ENCODE data around the gene ERICH6. TPM values are rescaled to one million over a fixed set of nuclear protein-coding genes. Genes with fewer than 3 reads are reported as not detected.
A peak's percentile ranks its signal among the peaks of the same experiment; 100 is the strongest.

ERICH6 gene
- polyA plus RNA-seq, 3 donors, result 0.04 TPM; not detected in 2

DNA sequence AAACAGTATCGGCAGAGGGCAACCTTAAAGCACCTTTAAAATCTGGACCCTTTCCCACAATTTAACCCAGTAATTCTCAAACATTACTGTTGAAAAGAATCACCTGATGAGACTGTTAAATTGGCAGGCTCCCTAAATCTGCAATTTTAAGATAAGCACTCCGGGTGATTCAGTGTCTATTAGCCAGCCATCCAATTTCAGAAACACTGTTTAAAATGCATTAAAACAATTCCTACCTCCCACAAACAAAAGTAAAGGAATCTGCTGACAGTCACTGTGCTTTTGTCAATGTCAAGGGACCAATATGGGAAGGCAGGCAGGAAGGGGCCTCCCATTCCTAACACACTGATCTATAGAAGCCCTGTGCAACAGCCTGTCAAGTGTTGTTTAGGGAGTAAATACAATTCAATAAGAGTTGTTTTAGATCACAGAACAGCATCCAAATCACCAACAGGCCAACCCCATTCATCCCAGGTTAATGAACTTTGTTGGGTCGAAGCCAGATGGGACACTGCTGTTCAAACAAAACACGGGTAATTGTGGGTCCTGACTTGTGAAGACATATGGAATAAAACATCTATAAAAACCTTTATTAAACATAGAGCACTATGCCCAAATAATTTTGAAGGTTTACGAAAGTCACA lies 37.9 kb upstream of the ERICH6 start:
- H3K4me3 Mint-ChIP-seq, result no peak overlapping the region
- H3K9me3 Mint-ChIP-seq, result no peaks in the 10 kb centered on the region
- H3K9ac ChIP-seq (ENCODE audit: insufficient read depth, low read length, poor library complexity, severe bottlenecking), result no peak overlapping the region
- H3K27ac ChIP-seq (ENCODE audit: low read depth in 1 of 2, low read length in 2 of 2), result no peak overlapping the region
- peaks cover 18 to 30% of the 10 kb centered on the region in 2 donors for H3K36me3 ChIP-seq (replicated peaks in 1 of 2; ENCODE audit: control insufficient read depth in 1 of 2, insufficient read depth in 2 of 2, low read length in 2 of 2)
- H3K79me2 ChIP-seq (ENCODE audit: insufficient read depth, low read length), result peaks cover 49% of the 10 kb centered on the region
- H2AFZ ChIP-seq (ENCODE audit: insufficient read depth, low read depth, low read length, poor library complexity, severe bottlenecking), result no peak overlapping the region
- WGBS (ENCODE audit: insufficient coverage), result 100% methylated on average over 1 of the region's 5 CpGs
- H3K4me2 ChIP-seq (replicated peaks; ENCODE audit: extremely low read depth, low read length, poor library complexity, severe bottlenecking), result no peak overlapping the region
- intact Hi-C loops (cut with micrococcal nuclease), result no loop called here
- H3K27me3 ChIP-seq (ENCODE audit: control insufficient read depth in 2 of 2, insufficient read depth in 2 of 2, low read length in 2 of 2), result no peaks in the 10 kb centered on the region
- H3K36me3 Mint-ChIP-seq, result peaks cover 25 to 32% of the 10 kb centered on the region in 2 donors
- TF ChIP-seq, protein P1, sequence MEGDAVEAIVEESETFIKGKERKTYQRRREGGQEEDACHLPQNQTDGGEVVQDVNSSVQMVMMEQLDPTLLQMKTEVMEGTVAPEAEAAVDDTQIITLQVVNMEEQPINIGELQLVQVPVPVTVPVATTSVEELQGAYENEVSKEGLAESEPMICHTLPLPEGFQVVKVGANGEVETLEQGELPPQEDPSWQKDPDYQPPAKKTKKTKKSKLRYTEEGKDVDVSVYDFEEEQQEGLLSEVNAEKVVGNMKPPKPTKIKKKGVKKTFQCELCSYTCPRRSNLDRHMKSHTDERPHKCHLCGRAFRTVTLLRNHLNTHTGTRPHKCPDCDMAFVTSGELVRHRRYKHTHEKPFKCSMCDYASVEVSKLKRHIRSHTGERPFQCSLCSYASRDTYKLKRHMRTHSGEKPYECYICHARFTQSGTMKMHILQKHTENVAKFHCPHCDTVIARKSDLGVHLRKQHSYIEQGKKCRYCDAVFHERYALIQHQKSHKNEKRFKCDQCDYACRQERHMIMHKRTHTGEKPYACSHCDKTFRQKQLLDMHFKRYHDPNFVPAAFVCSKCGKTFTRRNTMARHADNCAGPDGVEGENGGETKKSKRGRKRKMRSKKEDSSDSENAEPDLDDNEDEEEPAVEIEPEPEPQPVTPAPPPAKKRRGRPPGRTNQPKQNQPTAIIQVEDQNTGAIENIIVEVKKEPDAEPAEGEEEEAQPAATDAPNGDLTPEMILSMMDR (IDR thresholded peaks at IDR 0.05), result no peak
- peaks cover 0 to 2% (median 0%) of the 10 kb centered on the region in 3 donors for H3K27me3 Mint-ChIP-seq (ENCODE audit: low read depth in 3 of 3)
- peaks cover 48% of the 10 kb centered on the region for H3K4me1 Mint-ChIP-seq
- H4K20me1 ChIP-seq (ENCODE audit: insufficient read depth, low read length), result peaks cover 71% of the 10 kb centered on the region
- no peak overlapping the region for H3K4me3 ChIP-seq (replicated peaks in 1 of 3; ENCODE audit: low read depth in 2 of 3, low read length in 3 of 3)
- no peak for DNase-seq
- H3K4me1 ChIP-seq (ENCODE audit: control insufficient read depth in 1 of 2, insufficient read depth in 2 of 2, low read length in 2 of 2), result peaks cover 27 to 33% of the 10 kb centered on the region in 2 donors
- peak overlapping the region in 1 of 7 donors; percentile 54 for H3K27ac Mint-ChIP-seq
- no peaks in the 10 kb centered on the region for H3K9me3 ChIP-seq (replicated peaks in 1 of 2; ENCODE audit: control insufficient read depth in 1 of 2, insufficient read depth in 1 of 2, low read length in 2 of 2)

DNA sequence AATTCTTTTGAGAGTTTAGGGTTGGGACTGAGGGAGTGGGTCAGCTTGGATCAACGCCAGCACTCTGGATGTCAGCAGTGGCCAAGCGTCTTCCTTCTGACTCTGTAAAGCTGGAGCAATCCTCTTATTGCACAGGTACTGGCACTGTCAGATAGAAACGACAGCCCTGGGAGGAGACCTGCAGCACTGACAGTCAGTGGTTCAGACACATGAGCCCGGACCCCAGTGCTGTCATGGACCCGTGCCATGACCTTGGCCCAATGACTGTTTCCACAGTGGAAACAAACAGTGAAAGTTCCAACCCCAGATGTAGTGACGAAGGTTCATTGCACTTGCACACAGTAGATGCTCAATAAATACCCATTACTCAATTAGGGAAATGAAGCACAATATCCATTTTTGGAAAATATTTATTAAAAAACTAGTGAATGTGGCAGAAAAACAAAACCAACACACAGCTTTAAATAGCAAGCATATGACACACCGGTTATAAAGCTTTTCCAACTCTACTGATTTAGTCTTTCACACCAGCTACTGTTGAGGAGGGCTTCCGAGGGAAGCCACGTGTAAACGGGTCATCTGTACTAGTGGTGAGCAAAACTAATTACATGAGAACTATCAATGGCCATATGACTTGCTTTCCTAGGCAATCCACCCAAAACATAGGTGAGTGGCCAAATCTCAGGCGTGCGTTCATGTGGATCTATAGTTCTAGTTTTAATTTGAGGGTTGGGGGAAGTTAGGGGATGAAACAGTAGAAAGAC lies 37.2 kb upstream of the ERICH6 start:
- H3K36me3 Mint-ChIP-seq, result peaks cover 25 to 32% of the 10 kb centered on the region in 2 donors
- Histone ChIP-seq H3K4me1 (ENCODE audit: control insufficient read depth in 1 of 2, insufficient read depth in 2 of 2, low read length in 2 of 2) (peaks cover 27 to 33% of the 10 kb centered on the region in 2 donors), H4K20me1 (ENCODE audit: insufficient read depth, low read length) (peaks cover 64% of the 10 kb centered on the region), H2AFZ (ENCODE audit: insufficient read depth, low read depth, low read length, poor library complexity, severe bottlenecking) (no peak overlapping the region), H3K9me3 (replicated peaks in 1 of 2; ENCODE audit: control insufficient read depth in 1 of 2, insufficient read depth in 1 of 2, low read length in 2 of 2) (no peaks in the 10 kb centered on the region), H3K4me2 (replicated peaks; ENCODE audit: extremely low read depth, low read length, poor library complexity, severe bottlenecking) (no peak overlapping the region), H3K36me3 (replicated peaks in 1 of 2; ENCODE audit: control insufficient read depth in 1 of 2, insufficient read depth in 2 of 2, low read length in 2 of 2) (peaks cover 18 to 30% of the 10 kb centered on the region in 2 donors), H3K4me3 (replicated peaks in 1 of 3; ENCODE audit: low read depth in 2 of 3, low read length in 3 of 3) (no peak overlapping the region), H3K79me2 (ENCODE audit: insufficient read depth, low read length) (peaks cover 42% of the 10 kb centered on the region), H3K27me3 (ENCODE audit: control insufficient read depth in 2 of 2, insufficient read depth in 2 of 2, low read length in 2 of 2) (no peaks in the 10 kb centered on the region), H3K9ac (ENCODE audit: insufficient read depth, low read length, poor library complexity, severe bottlenecking) (no peak overlapping the region), H3K27ac (ENCODE audit: low read depth in 1 of 2, low read length in 2 of 2) (no peak overlapping the region)
- H3K27ac Mint-ChIP-seq, result peak overlapping the region in 1 of 7 donors; percentile 2
- H3K4me1 Mint-ChIP-seq, result peaks cover 46% of the 10 kb centered on the region
- H3K4me3 Mint-ChIP-seq, result no peak overlapping the region
- TF ChIP-seq, protein P1 (IDR thresholded peaks at IDR 0.05), result no peak
- no peaks in the 10 kb centered on the region for H3K9me3 Mint-ChIP-seq
- peaks cover 0 to 2% (median 0%) of the 10 kb centered on the region in 3 donors for H3K27me3 Mint-ChIP-seq (ENCODE audit: low read depth in 3 of 3)
- DNase-seq, result no peak
- 85% methylated on average over 5 of the region's 12 CpGs for WGBS (ENCODE audit: insufficient coverage)
- intact Hi-C loops (cut with micrococcal nuclease), result no loop called here

All from CD14-positive monocyte (primary cell).